ENCODE measurements around the gene MYO1C. TPM values are rescaled to one million over a fixed set of nuclear protein-coding genes. Genes with fewer than 3 reads are reported as not detected.

Gene MYO1C
- total and polyA plus RNA-seq, 9 of the 15 experiments (the other 6 are each of a cell fraction or from before 2014, with no cell fraction given), result 0.46 to 32.5 (median 11.6) TPM

DNA sequence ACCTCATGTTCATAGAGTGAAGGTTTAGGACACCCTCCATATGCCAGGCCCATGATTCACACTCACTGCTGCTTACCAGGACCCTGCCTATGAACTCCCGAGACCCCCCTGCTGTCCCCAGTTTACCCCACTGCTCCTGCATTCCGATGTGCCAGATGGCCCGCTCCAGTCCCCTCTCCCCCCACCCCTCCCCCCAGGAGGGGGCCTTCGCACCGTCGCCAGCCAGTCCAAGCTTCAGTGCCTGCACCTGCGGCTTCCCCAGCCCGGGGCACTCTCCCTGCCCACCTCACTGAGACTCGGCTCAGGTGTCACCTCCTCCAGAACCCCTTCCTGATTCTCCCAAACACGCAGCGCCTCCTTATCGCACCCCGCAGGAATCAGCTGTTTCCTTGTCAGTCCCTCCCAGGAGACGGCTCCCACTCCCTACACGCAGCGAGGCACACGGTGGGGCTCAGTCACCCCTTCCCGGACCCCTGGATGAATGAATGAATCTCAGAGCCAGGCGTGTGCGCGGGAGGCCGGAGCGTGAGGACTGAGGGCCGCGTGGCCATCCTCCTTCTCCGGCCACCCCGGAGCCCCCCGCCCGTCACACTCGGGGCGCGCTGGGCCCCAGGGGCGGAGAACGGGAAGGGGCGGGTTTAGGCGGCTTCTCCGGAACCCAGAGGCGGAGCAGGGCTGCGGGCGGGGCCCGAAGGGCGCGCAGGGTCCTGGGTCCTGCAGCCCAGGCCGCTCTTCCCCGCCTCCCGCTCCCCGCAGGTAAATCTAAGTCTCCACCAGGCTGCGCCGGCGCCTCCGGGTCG is 1.6 kb downstream of the MYO1C start (continued):
- no peak for TF ChIP-seq ETV6 (IDR thresholded peaks at IDR 0.05; ENCODE audit: borderline replicate concordance in 1 of 2, low read depth in 2 of 2, low read length in 1 of 2)
- TF ChIP-seq ETV6 (CRISPR knock-in tag; IDR thresholded peaks at IDR 0.05; ENCODE audit: borderline replicate concordance), result no peak
- TF ChIP-seq CREBBP (IDR thresholded peaks at IDR 0.05; ENCODE audit: low read depth, low read length), result no peak
- TF ChIP-seq, protein P1, sequence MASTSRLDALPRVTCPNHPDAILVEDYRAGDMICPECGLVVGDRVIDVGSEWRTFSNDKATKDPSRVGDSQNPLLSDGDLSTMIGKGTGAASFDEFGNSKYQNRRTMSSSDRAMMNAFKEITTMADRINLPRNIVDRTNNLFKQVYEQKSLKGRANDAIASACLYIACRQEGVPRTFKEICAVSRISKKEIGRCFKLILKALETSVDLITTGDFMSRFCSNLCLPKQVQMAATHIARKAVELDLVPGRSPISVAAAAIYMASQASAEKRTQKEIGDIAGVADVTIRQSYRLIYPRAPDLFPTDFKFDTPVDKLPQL (IDR thresholded peaks at IDR 0.05; ENCODE audit: extremely low read depth, insufficient read length), result no peak
- TF ChIP-seq ETV1 (tag; conservative IDR thresholded peaks at IDR 0.05; ENCODE audit: low read depth), result no peak
- TF ChIP-seq ZFX (CRISPR knock-in tag; IDR thresholded peaks at IDR 0.05), result peak; percentile 68
- TF ChIP-seq ZBTB7A (IDR thresholded peaks at IDR 0.05; ENCODE audit: borderline replicate concordance, control insufficient read depth, low read depth, low read length), result peak; percentile 79
- TF ChIP-seq NR3C1 (CRISPR knock-in tag; IDR thresholded peaks at IDR 0.05), result no peak
- TF ChIP-seq ZNF253 (CRISPR knock-in tag; conservative IDR thresholded peaks at IDR 0.05), result no peak
- TF ChIP-seq, protein P2, sequence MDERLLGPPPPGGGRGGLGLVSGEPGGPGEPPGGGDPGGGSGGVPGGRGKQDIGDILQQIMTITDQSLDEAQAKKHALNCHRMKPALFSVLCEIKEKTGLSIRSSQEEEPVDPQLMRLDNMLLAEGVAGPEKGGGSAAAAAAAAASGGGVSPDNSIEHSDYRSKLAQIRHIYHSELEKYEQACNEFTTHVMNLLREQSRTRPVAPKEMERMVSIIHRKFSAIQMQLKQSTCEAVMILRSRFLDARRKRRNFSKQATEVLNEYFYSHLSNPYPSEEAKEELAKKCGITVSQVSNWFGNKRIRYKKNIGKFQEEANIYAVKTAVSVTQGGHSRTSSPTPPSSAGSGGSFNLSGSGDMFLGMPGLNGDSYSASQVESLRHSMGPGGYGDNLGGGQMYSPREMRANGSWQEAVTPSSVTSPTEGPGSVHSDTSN (CRISPR knock-in tag; IDR thresholded peaks at IDR 0.05; ENCODE audit: low read depth), result no peak
- TF ChIP-seq, protein P2 (tag; conservative IDR thresholded peaks at IDR 0.05; ENCODE audit: low read depth), result peak; percentile 39; the same call in 1 of the 2 replicates
- no peak for TF ChIP-seq ZBTB9 (CRISPR knock-in tag; IDR thresholded peaks at IDR 0.05)
- no peak for TF ChIP-seq ESRRB (CRISPR knock-in tag; IDR thresholded peaks at IDR 0.05; ENCODE audit: borderline replicate concordance)
- no peak for TF ChIP-seq CEBPZ (IDR thresholded peaks at IDR 0.05; ENCODE audit: borderline replicate concordance, low read depth, low read length)
- no peak for TF ChIP-seq SRSF7 (optimal IDR thresholded peaks at IDR 0.05; ENCODE audit: low read depth, low read length)
- no peak for TF ChIP-seq ZNF274 (IDR thresholded peaks at IDR 0.05; ENCODE audit: borderline replicate concordance, low read depth, low read length)
- no peak for TF ChIP-seq SRSF3 (IDR thresholded peaks at IDR 0.05; ENCODE audit: insufficient read depth, low read length)
- no peak for TF ChIP-seq RAD51 (IDR thresholded peaks at IDR 0.05; ENCODE audit: borderline replicate concordance, low read depth)
- TF ChIP-seq SMARCA4 (IDR thresholded peaks at IDR 0.05), result peak; percentile 81
